HepG2 (cell line): ENCODE results near the gene LTB4R. TPM values are rescaled to one million over a fixed set of nuclear protein-coding genes. Genes with fewer than 3 reads are reported as not detected.

Source experiments
- AHR ChIP-seq: IDR thresholded peaks from 2 replicates; pipeline ENCODE4 v1.6.1; 2018; ENCODE audit warnings: missing genetic modification reagents, missing compliant biosample characterization
- ATF2 ChIP-seq: sonication (generic); formaldehyde crosslinking; IDR thresholded peaks from 2 replicates; pipeline ENCODE4 v1.4.0; 2020; ENCODE audit warnings: missing genetic modification reagents
- CSRNP1 ChIP-seq: sonication (generic); formaldehyde crosslinking; IDR thresholded peaks from 2 replicates; pipeline ENCODE4 v1.8.1; 2023; ENCODE audit warnings: mild to moderate bottlenecking, missing genetic modification reagents
- KDM5A ChIP-seq: fragments of 200-600 bp; sonication (generic); IDR thresholded peaks from 2 replicates; pipeline ENCODE4 v1.7.0; 2018; ENCODE audit warnings: antibody characterized with exemption, mild to moderate bottlenecking, low read length, borderline replicate concordance
- KDM5B ChIP-seq: sonication (generic); formaldehyde crosslinking; IDR thresholded peaks from 2 replicates; pipeline ENCODE4 v1.4.0; 2020; ENCODE audit warnings: missing genetic modification reagents, mild to moderate bottlenecking, borderline replicate concordance
- MAFG ChIP-seq: sonication (generic); formaldehyde crosslinking; IDR thresholded peaks from 2 replicates; pipeline ENCODE4 v1.5.1; 2020; ENCODE audit warnings: mild to moderate bottlenecking, missing genetic modification reagents
- RELA ChIP-seq: sonication (generic); formaldehyde crosslinking; IDR thresholded peaks from 2 replicates; pipeline ENCODE4 v1.4.0; 2020; ENCODE audit warnings: missing genetic modification reagents
- SALL1 ChIP-seq: sonication (generic); formaldehyde crosslinking; IDR thresholded peaks from 2 replicates; pipeline ENCODE4 v1.8.0; 2022; ENCODE audit warnings: mild to moderate bottlenecking, missing genetic modification reagents
- SP4 ChIP-seq: sonication (generic); formaldehyde crosslinking; IDR thresholded peaks from 2 replicates; pipeline ENCODE4 v1.8.1; 2023; ENCODE audit warnings: mild to moderate bottlenecking, missing genetic modification reagents
- STAT5B ChIP-seq: sonication (generic); formaldehyde crosslinking; IDR thresholded peaks from 2 replicates; pipeline ENCODE4 v1.4.0; 2020; ENCODE audit warnings: missing genetic modification reagents
- TBL1XR1 ChIP-seq: fragments of 150-350 bp; IDR thresholded peaks from 2 replicates; pipeline ENCODE4 v1.6.1; 2014; ENCODE audit warnings: borderline replicate concordance, low read length; ENCODE audit not compliant: partially characterized antibody
- ZBTB2 ChIP-seq: sonication (generic); formaldehyde crosslinking; IDR thresholded peaks from 2 replicates; pipeline ENCODE4 v1.8.0; 2022; ENCODE audit warnings: low read depth, missing genetic modification reagents
- ZFP62 ChIP-seq: sonication (generic); formaldehyde crosslinking; IDR thresholded peaks from 2 replicates; pipeline ENCODE4 v1.4.0; 2020; ENCODE audit warnings: missing genetic modification reagents
- ZNF317 ChIP-seq: sonication (generic); formaldehyde crosslinking; IDR thresholded peaks from 2 replicates; pipeline ENCODE4 v1.5.0; 2020; ENCODE audit warnings: mild to moderate bottlenecking, missing genetic modification reagents
- ZNF354B ChIP-seq: sonication (generic); formaldehyde crosslinking; IDR thresholded peaks from 2 replicates; pipeline ENCODE4 v1.8.0; 2022; ENCODE audit warnings: mild to moderate bottlenecking, missing genetic modification reagents
- ZNF549 ChIP-seq: sonication (generic); formaldehyde crosslinking; IDR thresholded peaks from 2 replicates; pipeline ENCODE4 v1.5.0; 2020; ENCODE audit warnings: missing genetic modification reagents
- ZNF710 ChIP-seq: sonication (generic); formaldehyde crosslinking; IDR thresholded peaks from 2 replicates; pipeline ENCODE4 v1.5.0; 2020; ENCODE audit warnings: mild to moderate bottlenecking, missing genetic modification reagents, borderline replicate concordance
- ZNF749 ChIP-seq: sonication (generic); formaldehyde crosslinking; IDR thresholded peaks from 2 replicates; pipeline ENCODE4 v1.8.0; 2022; ENCODE audit warnings: mild to moderate bottlenecking, missing genetic modification reagents, moderate library complexity, borderline replicate concordance
- ZNF770 ChIP-seq: sonication (generic); formaldehyde crosslinking; IDR thresholded peaks from 2 replicates; pipeline ENCODE4 v1.5.0; 2020; ENCODE audit warnings: mild to moderate bottlenecking, missing genetic modification reagents
- ZNF841 ChIP-seq: sonication (generic); formaldehyde crosslinking; IDR thresholded peaks from 2 replicates; pipeline ENCODE4 v1.8.1; 2023; ENCODE audit warnings: missing genetic modification reagents, borderline replicate concordance
- polyA plus RNA-seq, 8 experiments: library from polyadenylated mRNA; depleted of rRNA in 3 of 8; stranded (reverse) in 7 of 8; unstranded in 1 of 8; fragments of >200 nt; fragmentation: Illumina TruSeq in 4 of 8; extraction: Trizol in 4 of 8; gene quantifications; 2 replicates each; pipeline versions ENCODE4 v1.2.1 to v1.2.3, GENCODE V29; 2011 to 2016; ENCODE audit warnings: low read depth in 4 of 8, missing spikeins in 1 of 8, mixed read lengths in 1 of 8; ENCODE audit not compliant: insufficient read depth in 1 of 8
- total RNA-seq, 5 experiments: library from RNA; depleted of rRNA; stranded (reverse); fragments of >200 nt; fragmentation: Illumina TruSeq; extraction: Trizol; gene quantifications; 2 replicates each; pipeline ENCODE4 v1.2.3, GENCODE V29; 2016; ENCODE audit warnings: low read depth in 1 of 5

The LTB4R gene
- total and polyA plus RNA-seq, 2 of the 13 experiments (the other 11 are each of a cell fraction or from before 2014, with no cell fraction given), result 3.2 to 8.2 TPM

GRCh38 chr14:24299255-24300191 is 11.8 kb upstream of the LTB4R start, which contains the start of the genes DHRS1 and NOP9 (continued):
- TF ChIP-seq ATF2 (CRISPR knock-in tag), result peak; percentile 94
- no peak for TF ChIP-seq MAFG (CRISPR knock-in tag)
- peak; percentile 79; the same call in 1 of the 2 replicates for TF ChIP-seq ZNF354B (CRISPR knock-in tag)
- TF ChIP-seq ZNF710 (CRISPR knock-in tag), result peak; percentile 28; the same call in 1 of the 2 replicates
- peak; percentile 67 for TF ChIP-seq ZNF770 (CRISPR knock-in tag)
- no peak for TF ChIP-seq ZBTB2 (CRISPR knock-in tag)
- peak; percentile 12 for TF ChIP-seq TBL1XR1
- peak; percentile 92; the same call in 1 of the 2 replicates for TF ChIP-seq ZFP62 (CRISPR knock-in tag)
- TF ChIP-seq RELA, result peak; percentile 41
- peak; percentile 94 for TF ChIP-seq ZNF317 (CRISPR knock-in tag)
- TF ChIP-seq STAT5B (CRISPR knock-in tag), result 0 out of 2 replicates have a peak, but pooled peaks have one; percentile 20
- TF ChIP-seq SP4 (CRISPR knock-in tag), result peak; percentile 99
- TF ChIP-seq ZNF549 (CRISPR knock-in tag), result peak; percentile 90
- no peak for TF ChIP-seq ZNF841 (CRISPR knock-in tag)
- TF ChIP-seq SALL1 (CRISPR knock-in tag), result peak; percentile 96; the same call in 1 of the 2 replicates
- TF ChIP-seq ZNF749 (CRISPR knock-in tag), result peak; percentile 30; the same call in 1 of the 2 replicates
- peak; percentile 100 for TF ChIP-seq KDM5A
- peak; percentile 70 for TF ChIP-seq AHR (CRISPR knock-in tag)
- TF ChIP-seq CSRNP1 (CRISPR knock-in tag), result peak; percentile 92
- peak; percentile 95 for TF ChIP-seq KDM5B (CRISPR knock-in tag)
